IMR-90 (cell line): ENCODE measurements around the gene TOR4A. TPM values are rescaled to one million over a fixed set of nuclear protein-coding genes. Genes with fewer than 3 reads are reported as not detected.

Experiments
- ATAC-seq: fragments of 200-7000 bp; cut with Tn5 transposase; 2 replicates; pipeline ENCODE4 v1.9.1; 2020; ENCODE audit warnings: low read depth, mild to moderate bottlenecking, moderate library complexity
- BruUV-seq: library from RNA; stranded (reverse); fragments of 400-500 nt; replicated peaks from 2 replicates; lab custom pipeline; 2021; lab: Mats Ljungman, UMichigan
- CTCF ChIA-PET: fragments of 300-600 bp; formaldehyde crosslinking; extraction: SDS; loops from one replicate; lab custom pipeline; 2021; ENCODE audit warnings: antibody characterized with exemption; lab: Yijun Ruan, JAX
- POLR2A ChIA-PET: fragments of 300-600 bp; sonication (Branson Sonifier 250); formaldehyde crosslinking; loops from one replicate; lab custom pipeline; 2022; ENCODE audit warnings: antibody characterized with exemption; ENCODE audit not compliant: unreplicated experiment; lab: Charles Lee
- DNase-seq: peaks from one replicate; pipeline ENCODE4 v3.0.0; 2013
- H2AFZ ChIP-seq: replicated peaks from 2 replicates; pipeline ENCODE3; 2013; ENCODE audit warnings: low read length, mild to moderate bottlenecking; ENCODE audit not compliant: poor library complexity
- H2AK5ac ChIP-seq: 2 replicates; pipeline ENCODE4 v1.6.1; 2013; ENCODE audit warnings: low read depth, low read length, inconsistent platforms
- H2AK9ac ChIP-seq: replicated peaks from 2 replicates; pipeline ENCODE3; 2013; ENCODE audit warnings: mild to moderate bottlenecking, low read depth, low read length, moderate library complexity; ENCODE audit not compliant: poor library complexity
- H2BK120ac ChIP-seq: 2 replicates; pipeline ENCODE4 v1.6.1; 2013; ENCODE audit warnings: low read depth, low read length, inconsistent platforms
- H2BK15ac ChIP-seq: 3 replicates; pipeline ENCODE4 v1.6.1; 2013; ENCODE audit warnings: low read depth, low read length, inconsistent platforms
- H2BK20ac ChIP-seq: 2 replicates; pipeline ENCODE4 v1.6.1; 2013; ENCODE audit warnings: low read depth, mild to moderate bottlenecking, inconsistent platforms, low read length, moderate library complexity
- H2BK5ac ChIP-seq: 2 replicates; pipeline ENCODE4 v1.6.1; 2013; ENCODE audit warnings: mild to moderate bottlenecking, low read depth, low read length, inconsistent platforms; ENCODE audit not compliant: poor library complexity, severe bottlenecking
- H3K14ac ChIP-seq: replicated peaks from 2 replicates; pipeline ENCODE4 v1.6.1; 2013; ENCODE audit warnings: low read depth, low read length, inconsistent platforms
- H3K18ac ChIP-seq: 2 replicates; pipeline ENCODE4 v1.6.1; 2013; ENCODE audit warnings: low read depth, low read length, control low read depth
- H3K23ac ChIP-seq: 2 replicates; pipeline ENCODE4 v1.6.1; 2013; ENCODE audit warnings: low read depth, low read length, inconsistent platforms
- H3K27ac ChIP-seq: 2 replicates; pipeline ENCODE4 v1.5.1; 2013; ENCODE audit warnings: mild to moderate bottlenecking, control low read depth, low read length; ENCODE audit not compliant: insufficient read depth
- H3K27me3 ChIP-seq: 2 replicates; pipeline ENCODE4 v1.6.1; 2013; ENCODE audit warnings: low read length; ENCODE audit not compliant: control insufficient read depth, insufficient read depth
- H3K36me3 ChIP-seq: 2 replicates; pipeline ENCODE4 v1.6.1; 2013; ENCODE audit warnings: low read length, mixed read lengths; ENCODE audit not compliant: control insufficient read depth, insufficient read depth
- H3K4ac ChIP-seq: 2 replicates; pipeline ENCODE4 v1.6.1; 2013; ENCODE audit warnings: low read depth, low read length, inconsistent platforms
- H3K4me1 ChIP-seq: 2 replicates; pipeline ENCODE4 v1.6.1; 2013; ENCODE audit warnings: low read length, mixed read lengths; ENCODE audit not compliant: control insufficient read depth, insufficient read depth
- H3K4me2 ChIP-seq: 2 replicates; pipeline ENCODE4 v1.6.1; 2013; ENCODE audit warnings: low read depth, mild to moderate bottlenecking, control low read depth, low read length, moderate library complexity
- H3K4me3 ChIP-seq: 2 replicates; pipeline ENCODE4 v1.5.1; 2013; ENCODE audit warnings: low read depth, mild to moderate bottlenecking, control low read depth, low read length, moderate library complexity; ENCODE audit not compliant: insufficient read depth
- H3K56ac ChIP-seq: 2 replicates; pipeline ENCODE4 v1.6.1; 2013; ENCODE audit warnings: low read length, inconsistent platforms; ENCODE audit not compliant: insufficient read depth; ENCODE audit errors: extremely low read depth
- H3K79me1 ChIP-seq, 2 experiments: 2 replicates each; pipeline ENCODE4 v1.6.1; 2013; ENCODE audit warnings: low read length in 2 of 2, inconsistent platforms in 1 of 2, low read depth in 1 of 2
- H3K9ac ChIP-seq: 2 replicates; pipeline ENCODE4 v1.6.1; 2013; ENCODE audit warnings: low read depth, low read length, control low read depth
- H3K9me1 ChIP-seq: 2 replicates; pipeline ENCODE4 v1.6.1; 2013; ENCODE audit warnings: low read length, inconsistent platforms; ENCODE audit not compliant: insufficient read depth
- H3K9me3 ChIP-seq: 2 replicates; pipeline ENCODE4 v1.6.1; 2013; ENCODE audit warnings: low read length; ENCODE audit not compliant: control insufficient read depth, insufficient read depth
- H4K20me1 ChIP-seq: 2 replicates; pipeline ENCODE4 v1.6.1; 2013; ENCODE audit warnings: low read length, inconsistent platforms; ENCODE audit not compliant: insufficient read depth
- H4K5ac ChIP-seq: 2 replicates; pipeline ENCODE4 v1.6.1; 2013; ENCODE audit warnings: mild to moderate bottlenecking, low read depth, low read length, control low read depth
- H4K8ac ChIP-seq, 2 experiments: 2 replicates each; pipeline ENCODE4 v1.6.1; 2013; ENCODE audit warnings: low read depth in 2 of 2, low read length in 2 of 2, control low read depth in 1 of 2, inconsistent platforms in 1 of 2
- H4K91ac ChIP-seq: 2 replicates; pipeline ENCODE4 v1.6.1; 2013; ENCODE audit warnings: low read depth, low read length, inconsistent platforms; ENCODE audit not compliant: insufficient read depth
- BHLHE40 ChIP-seq: fragments of 150-350 bp; IDR thresholded peaks from 2 replicates; pipeline ENCODE4 v1.6.1; 2016; ENCODE audit warnings: mild to moderate bottlenecking, low read depth, low read length
- CEBPB ChIP-seq: IDR thresholded peaks from 2 replicates; pipeline ENCODE4 v1.6.1; 2012; ENCODE audit warnings: low read depth, low read length, improper control_type of control experiment
- CHD1 ChIP-seq: IDR thresholded peaks from 2 replicates; pipeline ENCODE4 v1.6.1; 2012; ENCODE audit warnings: low read depth, low read length, improper control_type of control experiment
- CTCF ChIP-seq: conservative IDR thresholded peaks from 2 replicates; pipeline ENCODE4 v1.5.1; 2012; ENCODE audit warnings: mild to moderate bottlenecking, low read depth, low read length, improper control_type of control experiment
- FOS ChIP-seq: fragments of 150-350 bp; IDR thresholded peaks from 2 replicates; pipeline ENCODE4 v1.6.1; 2016; ENCODE audit warnings: low read depth, low read length
- MAFK ChIP-seq: IDR thresholded peaks from 2 replicates; pipeline ENCODE4 v1.6.1; 2012; ENCODE audit warnings: low read depth, low read length, improper control_type of control experiment
- MAZ ChIP-seq: IDR thresholded peaks from 2 replicates; pipeline ENCODE4 v1.6.1; 2012; ENCODE audit warnings: low read depth, mild to moderate bottlenecking, low read length, improper control_type of control experiment, moderate library complexity, borderline replicate concordance
- MXI1 ChIP-seq: IDR thresholded peaks from 2 replicates; pipeline ENCODE4 v1.6.1; 2012; ENCODE audit warnings: low read depth, mild to moderate bottlenecking, low read length, moderate library complexity, borderline replicate concordance
- POLR2A ChIP-seq: IDR thresholded peaks from 2 replicates; pipeline ENCODE4 v1.6.1; 2012; ENCODE audit warnings: mild to moderate bottlenecking, low read depth, low read length
- RAD21 ChIP-seq: IDR thresholded peaks from 2 replicates; pipeline ENCODE4 v1.6.1; 2012; ENCODE audit warnings: low read length, improper control_type of control experiment
- RCOR1 ChIP-seq: IDR thresholded peaks from 2 replicates; pipeline ENCODE4 v1.6.1; 2012; ENCODE audit warnings: mild to moderate bottlenecking, low read length, improper control_type of control experiment; ENCODE audit not compliant: insufficient replicate concordance
- WGBS, 2 experiments: methylation state at CpG; one replicate each; pipeline versions ENCODE4 v1.1.5 to v1.1.7; 2013; ENCODE audit warnings: missing lambda C conversion rate in 2 of 2; ENCODE audit not compliant: insufficient read length in 1 of 2; ENCODE audit errors: extremely low coverage in 2 of 2; 5-methylcytosine and 5-hydroxymethylcytosine counted together
- dilution Hi-C: fragments of 300-500 bp; cut with HindIII; formaldehyde crosslinking; loops from one replicate; pipeline ENCODE4 v1.14.3; 2018; ENCODE audit warnings: low sequenced_read_pairs; ENCODE audit not compliant: unreplicated experiment
- in situ Hi-C: fragments of 300-500 bp; cut with MboI; formaldehyde crosslinking; loops from 3 replicates; pipeline ENCODE4 v1.14.3; 2019; ENCODE audit warnings: low sequenced_read_pairs, inconsistent platforms, mixed read lengths
- intact Hi-C: fragments of 100-400 bp; cut with micrococcal nuclease; formaldehyde crosslinking; loops from 2 replicates; pipeline ENCODE4 v1.10.0; 2022
- polyA plus RNA-seq, 3 experiments: library from polyadenylated mRNA; depleted of rRNA; stranded (reverse); fragments of >200 nt; gene quantifications; 2 replicates each; pipeline ENCODE4 v1.2.3, GENCODE V29; 2012; ENCODE audit warnings: low replicate concordance in 1 of 3
- total RNA-seq: library from RNA; depleted of rRNA; stranded (reverse); fragments of >200 nt; gene quantifications from 2 replicates; pipeline ENCODE4 v1.2.3, GENCODE V29; 2012
- TF ChIP-seq, protein P1 (sequence below): fragments of 150-350 bp; IDR thresholded peaks from 2 replicates; pipeline ENCODE4 v1.6.1; 2017; ENCODE audit warnings: mild to moderate bottlenecking, antibody characterized with exemption, low read length, low read depth
- TF ChIP-seq, protein P2 (sequence below): fragments of 150-350 bp; IDR thresholded peaks from 2 replicates; pipeline ENCODE4 v1.6.1; 2016; ENCODE audit warnings: low read depth, mild to moderate bottlenecking, low read length, moderate library complexity, borderline replicate concordance

TOR4A gene
- total and polyA plus RNA-seq, 2 of the 4 experiments (the other 2 are of a cell fraction) = 9.7 to 22.9 TPM

- WGBS, 2 experiments = 60% methylated on average over 15 of the region's 21 CpGs; no CpG with 5 or more reads in 1 of the 2 experiments
- peak overlapping the region; percentile 90 for H3K4me2 ChIP-seq
- H3K79me1 ChIP-seq = peaks cover 11 to 32% of the 10 kb centered on the region in 2 experiments; a peak in 3 of 4 replicates
- no peaks in the 10 kb centered on the region for H3K27me3 ChIP-seq
- ChIA-PET POLR2A (interaction anchor here (1.2 to 2.3 kb wide), 2 partner anchors 9 to 13 kb away, joined by 5 to 9 read pairs; no protein-coding TSS in a partner anchor), CTCF (interaction anchor here (0.8 kb wide), 1 partner anchor 17 kb away, joined by 3 read pairs; no protein-coding TSS in a partner anchor)
- BruUV-seq = no TSS peak
- in situ Hi-C loops (no loop called here), intact Hi-C loops (no loop called here), dilution Hi-C loops (no loop called here)
- H3K18ac ChIP-seq = no peak overlapping the region
- peak overlapping the region; percentile 78 for H3K14ac ChIP-seq
- H4K91ac ChIP-seq = no peak overlapping the region; the same call in 1 of the 2 replicates
- peak overlapping the region; percentile 88 for H3K9ac ChIP-seq
- no peak overlapping the region for H4K5ac ChIP-seq
- peaks cover 11% of the 10 kb centered on the region for H4K20me1 ChIP-seq
- H2BK15ac ChIP-seq = no peak overlapping the region
- no peaks in the 10 kb centered on the region for H3K9me3 ChIP-seq
- no peak overlapping the region for H3K56ac ChIP-seq
- peak overlapping the region; percentile 49 for H2AK5ac ChIP-seq
- peak overlapping the region; percentile 99 for H2AFZ ChIP-seq
- no peak overlapping the region for H2BK5ac ChIP-seq
- peak overlapping the region; percentile 54 for H3K4ac ChIP-seq
- ATAC-seq = peak; percentile 1; the same call in 1 of the 2 replicates
- peak overlapping the region; percentile 84; the same call in 1 of the 2 replicates for H3K27ac ChIP-seq
- H2BK20ac ChIP-seq = no peak overlapping the region
- peaks cover 11% of the 10 kb centered on the region for H3K4me1 ChIP-seq
- peak overlapping the region; percentile 98 for H2AK9ac ChIP-seq
- H3K23ac ChIP-seq = peak overlapping the region; percentile 31
- peaks cover 15% of the 10 kb centered on the region for H3K36me3 ChIP-seq
- H2BK120ac ChIP-seq = no peak overlapping the region
- no peaks in the 10 kb centered on the region for H3K9me1 ChIP-seq
- peak overlapping the region; percentile 75 to 94; a peak in 2 of 4 replicates for H4K8ac ChIP-seq
- DNase-seq = no peak
- peak overlapping the region; percentile 91 for H3K4me3 ChIP-seq
- TF ChIP-seq CHD1 (no peak), CEBPB (no peak), RAD21 (no peak), MAFK (no peak), POLR2A (no peak), RCOR1 (no peak), MXI1 (no peak), BHLHE40 (no peak), FOS (no peak), MAZ (no peak), CTCF (no peak)
- TF ChIP-seq, protein P1, sequence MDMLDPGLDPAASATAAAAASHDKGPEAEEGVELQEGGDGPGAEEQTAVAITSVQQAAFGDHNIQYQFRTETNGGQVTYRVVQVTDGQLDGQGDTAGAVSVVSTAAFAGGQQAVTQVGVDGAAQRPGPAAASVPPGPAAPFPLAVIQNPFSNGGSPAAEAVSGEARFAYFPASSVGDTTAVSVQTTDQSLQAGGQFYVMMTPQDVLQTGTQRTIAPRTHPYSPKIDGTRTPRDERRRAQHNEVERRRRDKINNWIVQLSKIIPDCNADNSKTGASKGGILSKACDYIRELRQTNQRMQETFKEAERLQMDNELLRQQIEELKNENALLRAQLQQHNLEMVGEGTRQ = no peak
- TF ChIP-seq, protein P2, sequence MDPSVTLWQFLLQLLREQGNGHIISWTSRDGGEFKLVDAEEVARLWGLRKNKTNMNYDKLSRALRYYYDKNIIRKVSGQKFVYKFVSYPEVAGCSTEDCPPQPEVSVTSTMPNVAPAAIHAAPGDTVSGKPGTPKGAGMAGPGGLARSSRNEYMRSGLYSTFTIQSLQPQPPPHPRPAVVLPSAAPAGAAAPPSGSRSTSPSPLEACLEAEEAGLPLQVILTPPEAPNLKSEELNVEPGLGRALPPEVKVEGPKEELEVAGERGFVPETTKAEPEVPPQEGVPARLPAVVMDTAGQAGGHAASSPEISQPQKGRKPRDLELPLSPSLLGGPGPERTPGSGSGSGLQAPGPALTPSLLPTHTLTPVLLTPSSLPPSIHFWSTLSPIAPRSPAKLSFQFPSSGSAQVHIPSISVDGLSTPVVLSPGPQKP = no peak
Observed at GRCh38 chr9:137253717-137254623, 23.6 kb upstream of the TOR4A start.
